DND-41 (cell line): ENCODE results near the gene UGGT2.

Experiments used
- ATAC-seq: fragments of 200-7000 bp; cut with Tn5 transposase; 3 replicates; pipeline ENCODE4 v1.9.1; 2021; ENCODE audit warnings: low read depth; ENCODE audit not compliant: insufficient read depth
- DNase-seq: peaks from one replicate; pipeline ENCODE4 v3.0.0-alpha.2; 2020
- H2AFZ ChIP-seq: 2 replicates; pipeline ENCODE4 v1.6.0; 2012; ENCODE audit warnings: low read depth, low read length
- H3K27ac ChIP-seq: 2 replicates; pipeline ENCODE4 v1.5.1; 2012; ENCODE audit warnings: low read length, inconsistent platforms
- H3K27me3 ChIP-seq: fragments of 200-600 bp; sonication (generic); 2 replicates; pipeline ENCODE4 v1.6.0; 2012; ENCODE audit warnings: low read length, mild to moderate bottlenecking, inconsistent platforms; ENCODE audit not compliant: insufficient read depth, poor library complexity
- H3K36me3 ChIP-seq: 2 replicates; pipeline ENCODE4 v1.5.1; 2012; ENCODE audit warnings: low read length, inconsistent platforms; ENCODE audit not compliant: insufficient read depth
- H3K4me1 ChIP-seq: 2 replicates; pipeline ENCODE4 v1.5.1; 2012; ENCODE audit warnings: mild to moderate bottlenecking, low read length; ENCODE audit not compliant: insufficient read depth
- H3K4me2 ChIP-seq: 2 replicates; pipeline ENCODE4 v1.6.0; 2012; ENCODE audit warnings: mild to moderate bottlenecking, moderate library complexity, low read length, inconsistent platforms; ENCODE audit not compliant: insufficient read depth
- H3K4me3 ChIP-seq, 2 experiments: fragments of 200-600 bp in 1 of 2; shearing (Covaris generic) in 1 of 2; 2 replicates each; pipeline ENCODE4 v1.5.1; 2012 to 2016; ENCODE audit warnings: inconsistent platforms in 2 of 2, low read length in 2 of 2, mild to moderate bottlenecking in 2 of 2, low read depth in 1 of 2, moderate library complexity in 1 of 2
- H3K79me2 ChIP-seq: 2 replicates; pipeline ENCODE4 v1.6.0; 2012; ENCODE audit warnings: low read length, inconsistent platforms; ENCODE audit not compliant: insufficient read depth
- H3K9ac ChIP-seq: 2 replicates; pipeline ENCODE4 v1.6.0; 2012; ENCODE audit warnings: low read depth, mild to moderate bottlenecking, inconsistent platforms, low read length, moderate library complexity
- H3K9me3 ChIP-seq: 2 replicates; pipeline ENCODE4 v1.5.1; 2012; ENCODE audit warnings: low read length, moderate library complexity, mild to moderate bottlenecking, inconsistent platforms; ENCODE audit not compliant: insufficient read depth, severe bottlenecking
- H4K20me1 ChIP-seq: 2 replicates; pipeline ENCODE4 v1.6.0; 2012; ENCODE audit warnings: low read length; ENCODE audit not compliant: insufficient read depth
- EZH2 ChIP-seq: IDR thresholded peaks from 3 replicates; pipeline ENCODE4 v1.6.1; 2012; ENCODE audit warnings: borderline replicate concordance, low read depth, mild to moderate bottlenecking, moderate library complexity, low read length, inconsistent platforms; ENCODE audit not compliant: severe bottlenecking
- TF ChIP-seq, protein P1 (sequence below): IDR thresholded peaks from 2 replicates; pipeline ENCODE4 v1.5.1; 2012; ENCODE audit warnings: borderline replicate concordance, low read length, moderate library complexity, mild to moderate bottlenecking; ENCODE audit not compliant: poor library complexity, severe bottlenecking; ENCODE audit errors: extremely low read depth

The UGGT2 gene

GRCh38 chr13:96033220-96034015 is 19.8 kb downstream of the UGGT2 start:
- H3K4me3 ChIP-seq = no peak overlapping the region
- TF ChIP-seq EZH2 = no peak
- TF ChIP-seq, protein P1, sequence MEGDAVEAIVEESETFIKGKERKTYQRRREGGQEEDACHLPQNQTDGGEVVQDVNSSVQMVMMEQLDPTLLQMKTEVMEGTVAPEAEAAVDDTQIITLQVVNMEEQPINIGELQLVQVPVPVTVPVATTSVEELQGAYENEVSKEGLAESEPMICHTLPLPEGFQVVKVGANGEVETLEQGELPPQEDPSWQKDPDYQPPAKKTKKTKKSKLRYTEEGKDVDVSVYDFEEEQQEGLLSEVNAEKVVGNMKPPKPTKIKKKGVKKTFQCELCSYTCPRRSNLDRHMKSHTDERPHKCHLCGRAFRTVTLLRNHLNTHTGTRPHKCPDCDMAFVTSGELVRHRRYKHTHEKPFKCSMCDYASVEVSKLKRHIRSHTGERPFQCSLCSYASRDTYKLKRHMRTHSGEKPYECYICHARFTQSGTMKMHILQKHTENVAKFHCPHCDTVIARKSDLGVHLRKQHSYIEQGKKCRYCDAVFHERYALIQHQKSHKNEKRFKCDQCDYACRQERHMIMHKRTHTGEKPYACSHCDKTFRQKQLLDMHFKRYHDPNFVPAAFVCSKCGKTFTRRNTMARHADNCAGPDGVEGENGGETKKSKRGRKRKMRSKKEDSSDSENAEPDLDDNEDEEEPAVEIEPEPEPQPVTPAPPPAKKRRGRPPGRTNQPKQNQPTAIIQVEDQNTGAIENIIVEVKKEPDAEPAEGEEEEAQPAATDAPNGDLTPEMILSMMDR = no peak
- H3K79me2 ChIP-seq = no peaks in the 10 kb centered on the region
- H4K20me1 ChIP-seq = no peaks in the 10 kb centered on the region
- H3K4me2 ChIP-seq = no peak overlapping the region
- DNase-seq (no peak), ATAC-seq (no peak)
- H3K9ac ChIP-seq = no peak overlapping the region
- no peaks in the 10 kb centered on the region for H3K27me3 ChIP-seq
- H3K36me3 ChIP-seq = no peaks in the 10 kb centered on the region
- no peak overlapping the region for H2AFZ ChIP-seq
- H3K27ac ChIP-seq = no peak overlapping the region
- H3K4me1 ChIP-seq = no peaks in the 10 kb centered on the region
- peaks cover 9% of the 10 kb centered on the region for H3K9me3 ChIP-seq

DNA sequence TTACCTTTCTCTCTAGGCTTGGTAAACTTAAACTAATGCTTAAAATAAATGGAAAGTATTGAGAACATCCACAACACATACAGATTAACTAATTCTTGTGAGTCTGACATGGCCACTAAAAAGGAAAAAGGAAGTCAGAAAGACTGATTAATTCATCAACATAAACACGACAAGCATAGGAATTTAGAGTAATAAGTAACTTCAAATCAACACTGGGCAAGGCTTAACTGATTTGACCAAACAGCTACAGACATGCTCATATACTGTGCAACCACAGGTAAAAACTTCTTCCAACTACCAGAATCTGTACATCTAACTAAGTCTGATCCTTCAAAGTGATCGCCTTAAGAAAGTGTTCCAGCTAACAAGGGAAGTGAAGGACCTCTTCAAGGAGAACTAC is 20.5 kb downstream of the UGGT2 start:
- no peak overlapping the region for H3K4me2 ChIP-seq
- H3K27me3 ChIP-seq = no peaks in the 10 kb centered on the region
- no peak overlapping the region for H3K9ac ChIP-seq
- DNase-seq (no peak), ATAC-seq (no peak)
- no peaks in the 10 kb centered on the region for H3K79me2 ChIP-seq
- no peak overlapping the region for H3K27ac ChIP-seq
- H4K20me1 ChIP-seq = no peaks in the 10 kb centered on the region
- no peak overlapping the region for H3K4me3 ChIP-seq
- H3K36me3 ChIP-seq = no peaks in the 10 kb centered on the region
- no peaks in the 10 kb centered on the region for H3K4me1 ChIP-seq
- peaks cover 9% of the 10 kb centered on the region for H3K9me3 ChIP-seq
- H2AFZ ChIP-seq = no peak overlapping the region
- TF ChIP-seq EZH2 = no peak
- TF ChIP-seq, protein P1 = no peak

GRCh38 chr13:96029002-96029401 is 24.2 kb downstream of the UGGT2 start:
- ATAC-seq (no peak), DNase-seq (no peak)
- H3K4me3 ChIP-seq = no peak overlapping the region
- H3K9ac ChIP-seq = no peak overlapping the region
- H3K27ac ChIP-seq = no peak overlapping the region
- no peaks in the 10 kb centered on the region for H3K4me1 ChIP-seq
- no peaks in the 10 kb centered on the region for H3K36me3 ChIP-seq
- H3K4me2 ChIP-seq = no peak overlapping the region
- TF ChIP-seq, protein P1 = no peak
- no peak for TF ChIP-seq EZH2
- no peaks in the 10 kb centered on the region for H3K79me2 ChIP-seq
- peaks cover 6% of the 10 kb centered on the region for H3K9me3 ChIP-seq
- no peaks in the 10 kb centered on the region for H3K27me3 ChIP-seq
- no peak overlapping the region for H2AFZ ChIP-seq
- no peaks in the 10 kb centered on the region for H4K20me1 ChIP-seq

DNA sequence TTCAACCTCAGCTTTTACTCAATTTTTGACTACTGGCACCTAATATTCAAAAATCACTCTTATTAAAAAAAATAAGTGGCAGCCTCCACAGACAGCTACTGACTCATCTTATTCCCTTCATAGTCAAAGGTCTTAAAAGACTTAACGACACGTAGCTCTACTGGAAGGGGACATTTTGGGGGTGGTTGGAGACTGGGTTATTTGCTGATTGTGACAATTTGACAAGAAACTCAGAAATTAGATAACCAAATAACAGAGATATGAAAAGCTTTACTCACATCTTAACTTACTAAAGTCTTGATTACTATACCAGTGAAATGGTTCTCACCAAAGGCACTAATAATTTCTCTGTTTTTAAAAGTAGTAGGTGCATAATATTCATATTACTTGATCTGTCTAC is 25.7 kb downstream of the UGGT2 start:
- Histone ChIP-seq H3K9me3 (no peaks in the 10 kb centered on the region), H3K9ac (no peak overlapping the region), H3K4me3 (no peak overlapping the region), H3K4me2 (no peak overlapping the region), H3K27me3 (no peaks in the 10 kb centered on the region), H2AFZ (no peak overlapping the region), H3K4me1 (no peaks in the 10 kb centered on the region), H3K27ac (no peak overlapping the region), H3K79me2 (no peaks in the 10 kb centered on the region), H4K20me1 (no peaks in the 10 kb centered on the region), H3K36me3 (no peaks in the 10 kb centered on the region)
- no peak for TF ChIP-seq EZH2
- TF ChIP-seq, protein P1 = no peak
- DNase-seq (no peak), ATAC-seq (no peak)
